ENCODE results near the gene PDE8B.
"Not testable (repeated sequence)": the region's sequence is repeated elsewhere in the genome, so short reads cannot be mapped to it uniquely, and the experiment has no call there.

PDE8B gene

DNA sequence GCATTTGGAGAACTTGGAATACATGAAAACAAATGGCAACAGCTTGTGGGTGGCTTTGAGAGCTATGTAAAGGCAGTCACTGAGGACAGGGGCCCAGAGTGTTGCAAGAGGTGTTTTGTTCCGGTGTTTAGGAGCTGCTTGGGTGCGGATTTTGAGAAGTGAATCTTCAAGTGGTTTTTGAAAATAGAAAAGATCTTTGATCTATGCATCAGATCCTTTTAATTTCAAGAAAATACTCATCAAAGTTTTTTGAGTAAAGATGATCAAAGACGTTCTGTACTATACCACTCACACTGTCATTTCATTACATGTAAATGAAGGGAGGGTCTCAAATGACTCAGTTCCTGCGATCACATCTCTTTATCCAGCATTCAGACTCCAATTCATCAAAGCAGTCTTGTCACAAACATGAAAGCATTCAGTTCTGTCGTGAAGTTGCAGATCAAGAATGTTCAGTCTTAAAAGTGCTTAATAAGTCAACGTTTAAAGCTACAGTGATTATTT lies 169.1 kb downstream of the PDE8B start:
- Mint-ChIP-seq H3K4me3 (no peak overlapping the region), H3K9me3 (peaks cover 3% of the 10 kb centered on the region), H3K27ac (peak overlapping the region; percentile 89), H3K4me1 (ENCODE audit: low read depth) (peaks cover 36% of the 10 kb centered on the region), H3K36me3 (ENCODE audit: low read depth) (no peaks in the 10 kb centered on the region), H3K27me3 (peaks cover 16% of the 10 kb centered on the region)
- DNase-seq: no peak

DNA sequence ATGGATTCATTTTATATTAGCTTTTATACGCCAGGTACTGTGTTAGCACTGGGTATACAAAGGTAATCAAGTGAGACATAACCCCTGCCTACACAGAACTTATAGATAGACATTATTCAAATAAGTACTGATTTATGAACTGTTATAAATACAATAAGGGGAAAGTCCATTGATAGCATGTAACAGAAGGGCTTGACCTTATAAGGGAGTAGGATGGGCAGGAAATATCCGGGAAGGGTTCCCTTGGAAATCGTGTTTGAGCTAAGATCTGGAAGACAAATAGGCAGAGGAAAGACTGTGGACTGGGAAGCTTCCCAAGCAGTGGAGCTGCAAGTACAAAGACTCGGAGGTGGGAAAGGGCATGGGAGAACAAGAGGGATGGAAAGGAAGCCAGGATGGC lies 170.2 kb downstream of the PDE8B start:
- peaks cover 7% of the 10 kb centered on the region for H3K27me3 Mint-ChIP-seq
- H3K4me1 Mint-ChIP-seq (ENCODE audit: low read depth): peaks cover 36% of the 10 kb centered on the region
- H3K9me3 Mint-ChIP-seq: peaks cover 3% of the 10 kb centered on the region
- H3K27ac Mint-ChIP-seq: peak overlapping the region; percentile 74
- DNase-seq: no peak
- H3K36me3 Mint-ChIP-seq (ENCODE audit: low read depth): no peaks in the 10 kb centered on the region
- no peak overlapping the region for H3K4me3 Mint-ChIP-seq

DNA sequence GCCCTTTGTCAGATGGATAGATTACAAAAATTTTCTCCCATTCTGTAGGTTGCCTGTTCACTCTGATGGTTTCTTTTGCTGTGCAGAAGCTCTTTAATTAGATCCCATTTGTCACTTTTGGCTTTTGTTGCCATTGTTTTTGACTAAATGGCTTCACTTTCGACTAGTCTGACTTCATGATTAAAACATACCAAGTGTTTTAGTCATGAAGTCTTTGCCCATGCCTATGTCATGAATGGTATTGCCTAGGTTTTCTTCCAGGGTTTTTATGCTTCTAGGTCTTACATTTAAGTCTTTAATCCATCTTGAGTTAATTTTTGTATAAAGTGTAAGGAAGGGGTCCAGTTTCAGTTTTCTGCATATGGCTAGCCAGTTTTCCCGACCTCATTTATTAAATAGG lies 172.9 kb downstream of the PDE8B start:
- H3K27ac Mint-ChIP-seq; H3K9me3 Mint-ChIP-seq; H3K27me3 Mint-ChIP-seq; DNase-seq; H3K4me3 Mint-ChIP-seq; H3K36me3 Mint-ChIP-seq (ENCODE audit: low read depth): not testable (repeated sequence)
- peaks cover 36% of the 10 kb centered on the region for H3K4me1 Mint-ChIP-seq (ENCODE audit: low read depth)

DNA sequence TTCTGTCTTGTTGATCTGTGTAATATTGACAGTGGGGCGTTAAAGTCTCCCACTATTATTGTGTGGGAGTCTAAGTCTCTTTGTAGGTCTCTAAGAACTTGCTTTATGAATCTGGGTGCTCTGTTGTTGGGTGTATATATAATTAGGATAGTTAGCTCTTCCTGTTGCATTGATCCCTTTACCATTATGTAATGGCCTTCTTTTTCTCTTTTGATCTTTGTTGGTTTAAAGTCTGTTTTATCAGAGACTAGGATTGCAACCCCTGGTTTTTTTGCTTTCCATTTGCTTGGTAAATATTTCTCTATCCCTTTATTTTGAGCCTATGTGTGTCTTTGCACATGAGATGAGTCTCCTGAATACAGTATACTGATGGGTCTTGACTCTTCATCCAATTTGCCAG lies 175.9 kb downstream of the PDE8B start:
- H3K27ac Mint-ChIP-seq; H3K36me3 Mint-ChIP-seq (ENCODE audit: low read depth); H3K4me3 Mint-ChIP-seq; H3K4me1 Mint-ChIP-seq (ENCODE audit: low read depth); H3K9me3 Mint-ChIP-seq; DNase-seq: not testable (repeated sequence)
- peaks cover 11% of the 10 kb centered on the region for H3K27me3 Mint-ChIP-seq

DNA sequence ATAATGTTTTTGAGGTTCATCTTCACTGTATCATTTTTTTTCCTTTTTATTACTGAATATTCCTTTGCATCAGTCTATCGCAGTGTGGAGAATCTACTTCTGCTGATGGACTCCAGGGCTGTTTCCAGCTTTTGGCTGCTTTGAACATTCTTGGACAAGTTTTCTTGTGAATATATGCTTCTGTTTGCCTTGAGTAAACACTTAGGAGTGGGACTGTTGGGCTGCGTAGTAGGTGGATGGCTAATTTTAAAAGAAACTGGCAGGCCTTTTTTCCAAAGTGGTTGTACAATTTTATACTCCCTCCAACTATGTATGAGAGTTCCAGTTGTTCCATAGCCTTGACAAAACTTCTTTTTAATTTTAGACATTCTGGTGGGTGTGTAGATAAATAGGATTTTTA lies 179.3 kb downstream of the PDE8B start:
- H3K4me1 Mint-ChIP-seq (ENCODE audit: low read depth): peaks cover 5% of the 10 kb centered on the region
- DNase-seq: no peak
- no peak overlapping the region for H3K27ac Mint-ChIP-seq
- H3K9me3 Mint-ChIP-seq: no peaks in the 10 kb centered on the region
- no peaks in the 10 kb centered on the region for H3K36me3 Mint-ChIP-seq (ENCODE audit: low read depth)
- no peak overlapping the region for H3K4me3 Mint-ChIP-seq
- H3K27me3 Mint-ChIP-seq: peaks cover 19% of the 10 kb centered on the region

DNA sequence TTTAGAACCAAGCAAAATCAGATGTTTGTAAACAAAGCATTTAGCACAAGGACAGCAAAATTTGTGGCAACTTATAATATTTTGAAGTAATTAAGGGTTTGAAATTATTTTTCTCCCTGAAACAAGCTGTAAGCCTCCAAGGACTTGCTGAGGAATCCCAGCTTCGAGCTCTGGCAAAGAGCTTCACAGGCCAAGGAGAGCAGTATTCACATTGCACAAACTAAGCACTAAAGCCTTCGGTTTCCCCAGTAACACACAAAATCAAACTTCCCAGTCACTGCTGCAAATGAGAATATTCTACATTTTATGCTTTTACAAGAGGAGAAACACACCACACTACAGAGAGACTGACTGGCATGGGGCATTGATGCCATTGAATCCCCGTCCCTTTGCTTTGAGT lies 179.7 kb downstream of the PDE8B start:
- no peak for DNase-seq
- Mint-ChIP-seq H3K4me3 (no peak overlapping the region), H3K4me1 (ENCODE audit: low read depth) (peaks cover 5% of the 10 kb centered on the region), H3K27me3 (peaks cover 19% of the 10 kb centered on the region), H3K27ac (no peak overlapping the region), H3K36me3 (ENCODE audit: low read depth) (no peaks in the 10 kb centered on the region), H3K9me3 (no peaks in the 10 kb centered on the region)

DNA sequence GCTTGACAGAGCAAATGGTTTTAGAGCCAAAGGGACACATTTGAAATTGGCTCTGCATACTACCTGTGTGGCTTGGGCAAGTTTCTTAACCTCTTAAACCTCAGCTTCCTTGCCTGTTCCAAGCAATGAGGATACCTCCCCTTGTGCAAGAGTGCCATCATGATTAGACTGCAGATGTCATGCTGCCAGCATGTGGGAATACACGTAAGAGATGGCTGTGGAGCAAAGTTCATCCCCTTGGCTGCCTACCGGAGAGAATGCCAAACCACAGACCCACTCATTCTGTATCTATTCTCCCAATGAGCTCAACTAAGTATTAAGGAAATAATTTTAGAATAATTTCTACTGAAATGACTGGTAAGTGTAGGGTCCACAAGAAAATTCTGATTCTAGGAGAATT lies 180.3 kb downstream of the PDE8B start:
- H3K27ac Mint-ChIP-seq: no peak overlapping the region
- no peaks in the 10 kb centered on the region for H3K9me3 Mint-ChIP-seq
- no peaks in the 10 kb centered on the region for H3K36me3 Mint-ChIP-seq (ENCODE audit: low read depth)
- DNase-seq: no peak
- H3K27me3 Mint-ChIP-seq: peaks cover 19% of the 10 kb centered on the region
- H3K4me1 Mint-ChIP-seq (ENCODE audit: low read depth): peaks cover 5% of the 10 kb centered on the region
- no peak overlapping the region for H3K4me3 Mint-ChIP-seq

DNA sequence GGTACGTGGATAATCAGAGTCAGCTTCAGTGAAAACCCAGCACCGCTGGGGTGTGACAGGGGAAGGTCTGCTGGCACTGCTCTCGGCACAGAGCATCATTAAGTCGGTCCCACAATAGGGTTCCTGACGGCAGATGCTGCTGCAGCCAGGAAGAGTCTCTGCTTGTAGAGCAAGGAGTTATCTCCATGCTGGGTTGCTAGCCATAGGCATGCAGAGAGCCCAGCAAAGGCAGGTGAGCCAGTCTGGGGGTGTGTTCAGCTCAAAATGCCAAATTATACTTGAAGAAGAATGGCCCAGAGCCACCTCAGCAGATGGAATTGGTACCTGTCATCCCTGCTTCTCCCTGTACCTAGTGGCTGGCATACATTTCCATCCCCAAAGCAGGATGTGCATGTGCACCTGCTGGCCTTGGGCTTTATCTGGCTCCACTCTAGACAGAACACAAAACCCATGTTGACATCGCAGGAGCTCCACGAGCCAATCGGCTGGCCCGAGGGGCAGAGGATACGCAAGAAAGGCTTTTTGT lies 180.8 kb downstream of the PDE8B start:
- H3K9me3 Mint-ChIP-seq: no peaks in the 10 kb centered on the region

DNA sequence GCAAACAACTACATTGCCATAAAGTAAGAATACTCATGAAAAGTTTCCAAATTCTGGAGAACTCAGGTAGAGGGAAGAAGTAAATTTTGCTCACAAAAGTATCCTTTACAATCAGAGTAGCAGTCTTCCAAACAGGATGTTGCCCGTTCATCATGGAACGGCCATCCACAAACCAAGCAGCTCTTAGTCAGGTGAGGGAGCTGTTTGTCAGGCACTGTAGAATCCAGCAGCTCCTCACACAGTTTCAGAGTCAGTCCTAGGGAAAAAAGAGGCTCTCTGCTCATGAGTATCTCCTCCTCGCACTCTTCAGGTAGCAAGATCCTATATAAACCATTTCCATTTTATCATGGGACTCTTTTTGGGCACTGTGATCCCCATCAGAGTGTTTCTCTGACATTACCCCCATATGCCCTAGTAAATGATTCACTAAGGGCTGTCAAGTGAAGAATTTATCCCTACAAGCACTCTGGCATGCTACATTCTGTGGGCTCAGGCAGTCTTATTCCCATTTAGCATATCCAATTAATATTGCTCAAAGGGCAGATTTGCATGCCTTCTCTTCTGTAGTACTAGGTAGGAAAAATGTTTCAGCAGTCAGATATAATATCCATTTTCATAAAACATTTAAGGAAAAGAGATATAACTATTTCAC lies 183.7 kb downstream of the PDE8B start:
- peaks cover 26% of the 10 kb centered on the region for H3K27me3 Mint-ChIP-seq
- H3K36me3 Mint-ChIP-seq (ENCODE audit: low read depth): no peaks in the 10 kb centered on the region
- no peak for DNase-seq
- H3K27ac Mint-ChIP-seq: no peak overlapping the region
- H3K4me3 Mint-ChIP-seq: no peak overlapping the region
- peaks cover 13% of the 10 kb centered on the region for H3K4me1 Mint-ChIP-seq (ENCODE audit: low read depth)
- no peaks in the 10 kb centered on the region for H3K9me3 Mint-ChIP-seq

More for the DNA sequence above, 180.8 kb downstream of the PDE8B start:
- no peak overlapping the region for H3K27ac Mint-ChIP-seq
- peaks cover 10% of the 10 kb centered on the region for H3K4me1 Mint-ChIP-seq (ENCODE audit: low read depth)
- H3K4me3 Mint-ChIP-seq: no peak overlapping the region
- no peaks in the 10 kb centered on the region for H3K36me3 Mint-ChIP-seq (ENCODE audit: low read depth)
- no peak for DNase-seq
- H3K27me3 Mint-ChIP-seq: peaks cover 23% of the 10 kb centered on the region

DNA sequence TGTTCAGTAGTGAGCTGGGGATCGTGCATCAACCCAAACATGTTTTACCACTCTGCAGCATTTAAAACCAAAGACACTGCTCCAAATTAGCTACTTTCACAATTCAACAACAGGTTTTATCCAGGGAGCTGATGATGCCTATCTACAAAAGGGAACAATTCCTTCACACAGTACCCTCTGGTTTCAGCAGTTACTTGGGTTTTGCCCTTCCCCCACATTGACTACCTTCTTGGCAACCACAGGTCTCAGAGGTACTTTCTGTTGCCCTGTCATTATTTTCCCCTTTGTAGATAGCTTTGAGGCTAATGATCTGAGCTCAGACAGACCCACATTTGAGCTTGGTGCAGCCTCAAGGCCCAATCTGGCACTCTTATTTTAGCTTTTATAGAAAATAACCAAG lies 185.5 kb downstream of the PDE8B start:
- Mint-ChIP-seq H3K27ac (no peak overlapping the region), H3K4me3 (no peak overlapping the region), H3K36me3 (ENCODE audit: low read depth) (no peaks in the 10 kb centered on the region), H3K9me3 (no peaks in the 10 kb centered on the region), H3K27me3 (peaks cover 14% of the 10 kb centered on the region), H3K4me1 (ENCODE audit: low read depth) (peaks cover 13% of the 10 kb centered on the region)
- DNase-seq: no peak

DNA sequence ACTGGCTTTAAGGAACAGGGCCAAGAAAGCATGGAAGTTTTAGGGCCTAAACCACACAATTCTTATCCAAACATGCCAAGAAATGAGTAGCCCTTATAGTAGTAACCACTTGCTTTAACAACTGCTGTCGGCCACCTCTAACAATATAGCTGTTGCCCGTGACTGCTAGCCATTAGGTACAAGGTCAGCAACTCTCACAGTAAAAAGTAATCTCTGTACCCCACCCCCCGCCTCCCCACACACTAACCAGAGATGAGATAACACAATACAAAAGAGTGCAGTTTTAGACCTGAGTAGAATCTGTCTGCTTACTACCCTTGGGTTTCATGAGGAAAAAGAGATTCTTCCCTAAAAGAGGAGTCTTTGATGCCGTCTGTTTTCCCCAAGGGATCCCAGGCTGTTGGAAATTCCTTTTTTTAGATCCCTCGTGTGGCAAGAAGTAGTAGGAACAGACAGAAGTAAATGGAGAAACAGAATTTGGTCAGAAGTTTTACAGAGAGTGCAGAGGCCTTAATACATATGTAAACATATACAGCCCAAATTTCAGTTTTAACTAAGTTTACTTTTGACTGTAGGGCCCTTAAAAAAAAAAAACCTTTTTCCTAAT lies 187.3 kb downstream of the PDE8B start:
- Mint-ChIP-seq H3K27me3 (peaks cover 8% of the 10 kb centered on the region), H3K4me3 (no peak overlapping the region), H3K36me3 (ENCODE audit: low read depth) (no peaks in the 10 kb centered on the region), H3K27ac (no peak overlapping the region), H3K4me1 (ENCODE audit: low read depth) (peaks cover 8% of the 10 kb centered on the region), H3K9me3 (no peaks in the 10 kb centered on the region)
- DNase-seq: no peak

DNA sequence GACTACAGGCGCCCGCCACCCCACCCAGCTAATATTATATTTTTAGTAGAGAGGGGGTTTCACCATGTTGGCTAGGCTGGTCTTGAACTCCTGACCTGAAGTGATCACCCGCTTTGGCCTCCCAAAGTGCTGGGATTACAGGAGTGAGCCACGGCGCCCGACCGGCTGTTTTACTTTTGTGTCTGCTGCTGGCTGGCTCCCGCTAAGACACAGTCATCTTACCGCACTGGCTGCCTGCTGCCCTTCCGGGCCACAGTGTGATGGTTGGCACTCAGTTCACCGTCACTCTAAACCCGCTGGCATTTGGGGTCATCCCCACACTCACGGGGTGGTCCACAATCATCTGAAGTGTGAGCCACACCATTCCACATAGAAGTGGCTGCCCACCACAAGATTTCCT lies 188.0 kb downstream of the PDE8B start:
- Mint-ChIP-seq H3K9me3 (no peaks in the 10 kb centered on the region), H3K36me3 (ENCODE audit: low read depth) (no peaks in the 10 kb centered on the region), H3K4me3 (no peak overlapping the region), H3K27me3 (peaks cover 6% of the 10 kb centered on the region), H3K27ac (no peak overlapping the region), H3K4me1 (ENCODE audit: low read depth) (peaks cover 8% of the 10 kb centered on the region)
- no peak for DNase-seq

DNA sequence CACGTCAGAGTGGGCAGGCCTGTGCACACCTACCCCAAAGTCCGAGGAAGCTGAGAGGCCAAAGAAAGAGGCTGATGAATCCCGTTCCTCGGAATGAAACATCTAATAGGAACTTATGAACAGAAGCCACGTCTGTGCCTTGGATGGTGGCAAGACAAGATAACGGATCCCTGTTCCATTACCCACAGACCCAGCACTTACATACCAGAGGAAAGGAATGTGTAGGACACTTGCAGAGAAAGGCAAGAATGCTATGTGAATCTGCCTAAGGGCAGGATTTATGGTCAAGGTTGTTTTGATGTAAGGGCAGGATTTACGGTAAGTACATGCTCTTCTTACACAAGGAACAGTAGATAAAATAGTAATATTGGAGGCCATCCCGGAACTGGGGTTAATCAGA lies 188.4 kb downstream of the PDE8B start:
- H3K4me3 Mint-ChIP-seq: no peak overlapping the region
- peaks cover 6% of the 10 kb centered on the region for H3K27me3 Mint-ChIP-seq
- no peak for DNase-seq
- H3K4me1 Mint-ChIP-seq (ENCODE audit: low read depth): peaks cover 8% of the 10 kb centered on the region
- H3K9me3 Mint-ChIP-seq: no peaks in the 10 kb centered on the region
- H3K27ac Mint-ChIP-seq: no peak overlapping the region
- no peaks in the 10 kb centered on the region for H3K36me3 Mint-ChIP-seq (ENCODE audit: low read depth)

DNA sequence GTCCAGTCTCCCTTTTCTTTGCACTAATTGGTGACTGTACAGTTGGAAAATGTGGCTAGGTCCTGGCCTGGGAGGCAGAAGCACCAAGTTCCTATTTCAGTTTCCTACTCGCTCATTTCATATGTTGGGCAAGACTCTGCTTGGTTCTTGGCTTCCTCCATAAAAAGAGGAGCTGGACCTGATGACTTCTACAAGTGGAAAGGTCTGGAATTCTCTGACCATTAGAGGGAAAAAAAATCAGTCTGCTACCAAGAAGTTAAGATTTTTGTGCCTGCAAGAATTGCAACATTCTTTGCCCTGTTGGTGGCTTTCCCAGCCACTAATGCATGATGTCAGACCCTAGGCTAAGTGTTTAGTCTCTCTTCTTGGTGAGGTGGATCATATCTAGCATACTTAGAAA lies 190.2 kb downstream of the PDE8B start:
- Mint-ChIP-seq H3K4me3 (no peak overlapping the region), H3K27ac (no peak overlapping the region), H3K27me3 (peaks cover 11% of the 10 kb centered on the region), H3K9me3 (no peaks in the 10 kb centered on the region), H3K36me3 (ENCODE audit: low read depth) (no peaks in the 10 kb centered on the region), H3K4me1 (ENCODE audit: low read depth) (peaks cover 8% of the 10 kb centered on the region)
- DNase-seq: no peak

DNA sequence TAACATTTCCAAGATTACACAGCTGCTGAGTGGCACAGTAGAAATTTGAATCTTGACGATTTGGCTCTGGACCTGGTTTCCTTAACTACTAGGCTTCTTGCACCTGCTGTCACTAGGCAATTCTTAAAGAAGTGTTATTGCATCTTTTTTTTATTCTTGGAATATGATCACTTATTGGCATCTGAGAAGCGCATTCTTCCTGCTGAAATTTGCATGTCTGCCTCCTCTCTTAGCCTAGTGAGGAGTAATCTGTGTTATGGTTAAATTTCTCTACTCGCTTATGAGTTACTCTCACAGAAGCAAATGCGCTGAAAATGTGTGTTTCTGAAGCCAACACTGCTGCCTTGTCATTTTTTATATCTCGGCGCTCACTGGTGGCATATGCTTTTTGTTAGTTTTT lies 192.3 kb downstream of the PDE8B start:
- Mint-ChIP-seq H3K27me3 (peaks cover 9% of the 10 kb centered on the region), H3K4me3 (no peak overlapping the region), H3K4me1 (ENCODE audit: low read depth) (no peaks in the 10 kb centered on the region), H3K9me3 (no peaks in the 10 kb centered on the region), H3K27ac (no peak overlapping the region), H3K36me3 (ENCODE audit: low read depth) (no peaks in the 10 kb centered on the region)
- DNase-seq: no peak

All from activated T-cell treated with anti-CD3 and anti-CD28 coated beads, Interleukin-2, amount 50 U/mL, for 24 hours (primary cell).